ENCODE results near the gene ELOVL4. TPM values are rescaled to one million over a fixed set of nuclear protein-coding genes. Genes with fewer than 3 reads are reported as not detected.

Gene ELOVL4
- polyA plus RNA-seq, 1 donor from 2014 or later, result 47.9 TPM

DNA sequence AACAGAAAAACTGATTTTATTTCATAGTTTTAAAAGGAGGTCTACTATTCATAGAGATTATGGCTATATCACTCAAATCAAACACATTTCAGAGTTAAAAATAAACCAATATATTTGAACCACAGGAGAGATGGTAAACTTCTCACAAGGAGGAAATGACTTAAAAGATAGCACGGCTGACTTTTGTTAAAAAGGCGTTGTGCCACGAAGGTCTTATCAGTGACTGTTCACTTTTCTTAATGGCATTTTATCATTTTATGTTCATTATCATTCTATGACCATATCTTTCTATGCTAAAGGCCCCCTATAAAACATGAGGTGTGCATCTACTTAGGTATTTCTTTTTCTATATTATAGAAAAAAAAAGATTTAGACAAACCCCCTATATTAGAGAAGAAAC is 19.6 kb downstream of the ELOVL4 start:
- Histone ChIP-seq H3K4me3 (ENCODE audit: low read length) (no peak overlapping the region), H3F3A (ENCODE audit: insufficient read depth, low read length, poor library complexity, severe bottlenecking) (no peaks in the 10 kb centered on the region), H2AFZ (ENCODE audit: low read depth, low read length) (no peak overlapping the region), H3K27ac (ENCODE audit: low read length) (no peak overlapping the region), H3K9me2 (ENCODE audit: insufficient read depth, low read length) (no peaks in the 10 kb centered on the region), H3K9me3 (ENCODE audit: low read length) (no peaks in the 10 kb centered on the region), H3K9ac (ENCODE audit: low read length) (no peak overlapping the region), H3K36me3 (ENCODE audit: insufficient read depth, low read length) (no peaks in the 10 kb centered on the region), H4K20me1 (ENCODE audit: insufficient read depth) (no peaks in the 10 kb centered on the region), H3K4me2 (ENCODE audit: low read length) (no peak overlapping the region), H3K27me3 (ENCODE audit: insufficient read depth, low read depth, low read length) (no peaks in the 10 kb centered on the region), H3K79me2 (replicated peaks; ENCODE audit: insufficient read depth, low read length) (peaks cover 4% of the 10 kb centered on the region)
- TF ChIP-seq, protein P1, sequence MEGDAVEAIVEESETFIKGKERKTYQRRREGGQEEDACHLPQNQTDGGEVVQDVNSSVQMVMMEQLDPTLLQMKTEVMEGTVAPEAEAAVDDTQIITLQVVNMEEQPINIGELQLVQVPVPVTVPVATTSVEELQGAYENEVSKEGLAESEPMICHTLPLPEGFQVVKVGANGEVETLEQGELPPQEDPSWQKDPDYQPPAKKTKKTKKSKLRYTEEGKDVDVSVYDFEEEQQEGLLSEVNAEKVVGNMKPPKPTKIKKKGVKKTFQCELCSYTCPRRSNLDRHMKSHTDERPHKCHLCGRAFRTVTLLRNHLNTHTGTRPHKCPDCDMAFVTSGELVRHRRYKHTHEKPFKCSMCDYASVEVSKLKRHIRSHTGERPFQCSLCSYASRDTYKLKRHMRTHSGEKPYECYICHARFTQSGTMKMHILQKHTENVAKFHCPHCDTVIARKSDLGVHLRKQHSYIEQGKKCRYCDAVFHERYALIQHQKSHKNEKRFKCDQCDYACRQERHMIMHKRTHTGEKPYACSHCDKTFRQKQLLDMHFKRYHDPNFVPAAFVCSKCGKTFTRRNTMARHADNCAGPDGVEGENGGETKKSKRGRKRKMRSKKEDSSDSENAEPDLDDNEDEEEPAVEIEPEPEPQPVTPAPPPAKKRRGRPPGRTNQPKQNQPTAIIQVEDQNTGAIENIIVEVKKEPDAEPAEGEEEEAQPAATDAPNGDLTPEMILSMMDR (IDR thresholded peaks at IDR 0.05; ENCODE audit: poor library complexity, severe bottlenecking), result no peak
- TF ChIP-seq RAD21 (conservative IDR thresholded peaks at IDR 0.05), result no peak

DNA sequence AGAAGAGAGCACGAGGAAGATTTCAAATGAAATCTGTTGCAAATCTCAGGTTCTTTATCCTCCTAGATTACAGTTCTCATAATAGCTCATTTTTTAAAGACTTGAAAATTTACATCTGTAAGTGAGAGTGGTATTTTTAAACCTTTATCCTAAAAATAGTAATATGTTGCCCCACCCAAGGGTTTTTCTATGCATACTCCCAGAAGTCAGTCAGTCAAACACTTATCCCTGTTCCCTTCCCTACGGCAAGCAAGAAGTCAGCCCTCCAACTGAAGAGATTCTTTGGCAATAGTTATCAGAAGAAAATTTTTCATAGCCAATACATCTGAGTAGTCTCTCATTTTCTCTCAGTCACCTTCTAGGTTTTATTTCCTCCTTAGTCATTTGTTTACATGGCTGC is 24.1 kb downstream of the ELOVL4 start:
- H3K9me3 ChIP-seq (ENCODE audit: low read length), result no peaks in the 10 kb centered on the region

More for the DNA sequence above, 24.1 kb downstream of the ELOVL4 start:
- Histone ChIP-seq H3K27ac (ENCODE audit: low read length) (no peak overlapping the region), H3K79me2 (replicated peaks; ENCODE audit: insufficient read depth, low read length) (peaks cover 4% of the 10 kb centered on the region), H3K36me3 (ENCODE audit: insufficient read depth, low read length) (peaks cover 4% of the 10 kb centered on the region), H4K20me1 (ENCODE audit: insufficient read depth) (no peaks in the 10 kb centered on the region), H3F3A (ENCODE audit: insufficient read depth, low read length, poor library complexity, severe bottlenecking) (no peaks in the 10 kb centered on the region), H3K27me3 (ENCODE audit: insufficient read depth, low read depth, low read length) (no peaks in the 10 kb centered on the region), H3K4me3 (ENCODE audit: low read length) (no peak overlapping the region), H3K4me2 (ENCODE audit: low read length) (no peak overlapping the region), H2AFZ (ENCODE audit: low read depth, low read length) (no peak overlapping the region), H3K9me2 (ENCODE audit: insufficient read depth, low read length) (no peaks in the 10 kb centered on the region), H3K9ac (ENCODE audit: low read length) (no peak overlapping the region)
- TF ChIP-seq EP300 (conservative IDR thresholded peaks at IDR 0.05; ENCODE audit: poor library complexity, severe bottlenecking), result no peak
- TF ChIP-seq RAD21 (conservative IDR thresholded peaks at IDR 0.05), result no peak
- TF ChIP-seq TAF1 (IDR thresholded peaks at IDR 0.05; ENCODE audit: low read depth), result no peak
- TF ChIP-seq SMC3 (conservative IDR thresholded peaks at IDR 0.05; ENCODE audit: poor library complexity), result no peak
- TF ChIP-seq, protein P2, sequence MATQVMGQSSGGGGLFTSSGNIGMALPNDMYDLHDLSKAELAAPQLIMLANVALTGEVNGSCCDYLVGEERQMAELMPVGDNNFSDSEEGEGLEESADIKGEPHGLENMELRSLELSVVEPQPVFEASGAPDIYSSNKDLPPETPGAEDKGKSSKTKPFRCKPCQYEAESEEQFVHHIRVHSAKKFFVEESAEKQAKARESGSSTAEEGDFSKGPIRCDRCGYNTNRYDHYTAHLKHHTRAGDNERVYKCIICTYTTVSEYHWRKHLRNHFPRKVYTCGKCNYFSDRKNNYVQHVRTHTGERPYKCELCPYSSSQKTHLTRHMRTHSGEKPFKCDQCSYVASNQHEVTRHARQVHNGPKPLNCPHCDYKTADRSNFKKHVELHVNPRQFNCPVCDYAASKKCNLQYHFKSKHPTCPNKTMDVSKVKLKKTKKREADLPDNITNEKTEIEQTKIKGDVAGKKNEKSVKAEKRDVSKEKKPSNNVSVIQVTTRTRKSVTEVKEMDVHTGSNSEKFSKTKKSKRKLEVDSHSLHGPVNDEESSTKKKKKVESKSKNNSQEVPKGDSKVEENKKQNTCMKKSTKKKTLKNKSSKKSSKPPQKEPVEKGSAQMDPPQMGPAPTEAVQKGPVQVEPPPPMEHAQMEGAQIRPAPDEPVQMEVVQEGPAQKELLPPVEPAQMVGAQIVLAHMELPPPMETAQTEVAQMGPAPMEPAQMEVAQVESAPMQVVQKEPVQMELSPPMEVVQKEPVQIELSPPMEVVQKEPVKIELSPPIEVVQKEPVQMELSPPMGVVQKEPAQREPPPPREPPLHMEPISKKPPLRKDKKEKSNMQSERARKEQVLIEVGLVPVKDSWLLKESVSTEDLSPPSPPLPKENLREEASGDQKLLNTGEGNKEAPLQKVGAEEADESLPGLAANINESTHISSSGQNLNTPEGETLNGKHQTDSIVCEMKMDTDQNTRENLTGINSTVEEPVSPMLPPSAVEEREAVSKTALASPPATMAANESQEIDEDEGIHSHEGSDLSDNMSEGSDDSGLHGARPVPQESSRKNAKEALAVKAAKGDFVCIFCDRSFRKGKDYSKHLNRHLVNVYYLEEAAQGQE (IDR thresholded peaks at IDR 0.05; ENCODE audit: borderline replicate concordance), result no peak
- TF ChIP-seq EZH2 (IDR thresholded peaks at IDR 0.05; ENCODE audit: borderline replicate concordance, insufficient read depth, low read length, poor library complexity, severe bottlenecking), result no peak
- TF ChIP-seq, protein P1 (IDR thresholded peaks at IDR 0.05; ENCODE audit: poor library complexity, severe bottlenecking), result no peak
- TF ChIP-seq MXI1 (conservative IDR thresholded peaks at IDR 0.05; ENCODE audit: poor library complexity, severe bottlenecking), result no peak
- TF ChIP-seq POLR2AphosphoS5 (IDR thresholded peaks at IDR 0.05), result no peak
